Ovary (tissue), 9 donors: ENCODE data around the gene MSANTD2. TPM values are rescaled to one million over a fixed set of nuclear protein-coding genes. Genes with fewer than 3 reads are reported as not detected.

ENCODE experiments used
- DNase-seq, 5 donors: peaks; one replicate each; pipeline ENCODE4 v3.0.0-alpha.2; 2019 to 2020
- H3K27ac ChIP-seq, 2 donors: fragments of 200-600 bp; one replicate each; pipeline versions ENCODE4 v1.5.1 to v1.8.0; 2019 to 2022
- H3K27me3 ChIP-seq: fragments of 200-600 bp; one replicate; pipeline ENCODE4 v1.8.0; 2022
- H3K36me3 ChIP-seq: fragments of 200-600 bp; sonication (generic); one replicate; pipeline ENCODE4 v1.5.1; 2019
- H3K4me1 ChIP-seq: one replicate; pipeline ENCODE4 v1.8.1; 2013; ENCODE audit warnings: mild to moderate bottlenecking, moderate library complexity; ENCODE audit not compliant: insufficient read depth
- H3K4me3 ChIP-seq: fragments of 200-600 bp; sonication (generic); one replicate; pipeline ENCODE4 v1.5.1; 2017
- H3K9me3 ChIP-seq, 2 donors: fragments of 200-600 bp in 1 of 2; sonication (generic) in 1 of 2; one replicate each; pipeline versions ENCODE4 v1.5.1 to v1.8.1; 2013 to 2019; ENCODE audit warnings: mild to moderate bottlenecking in 1 of 2, moderate library complexity in 1 of 2
- EP300 ChIP-seq: sonication (generic); formaldehyde crosslinking; IDR thresholded peaks from one replicate; pipeline ENCODE4 v1.6.1; 2017; ENCODE audit warnings: antibody characterized with exemption
- POLR2A ChIP-seq: fragments of 450-650 bp; IDR thresholded peaks from one replicate; pipeline ENCODE4 v1.6.1; 2017; ENCODE audit warnings: antibody characterized with exemption, mild to moderate bottlenecking, moderate library complexity
- WGBS, 3 donors: extraction: QIAGEN DNeasy Blood & Tissue Kit in 1 of 3; methylation state at CpG; one replicate each; pipeline versions ENCODE4 v1.1.5 to v1.1.7; 2013 to 2017; 5-methylcytosine and 5-hydroxymethylcytosine counted together
- intact Hi-C, 4 donors: fragments of 100-400 bp; cut with DNase I; formaldehyde crosslinking; loops; one replicate each; pipeline versions ENCODE4 v1.11.0 to v1.15.1; 2022 to 2023
- polyA plus RNA-seq, 2 donors: library from polyadenylated mRNA; stranded (reverse); fragments of 200-250 nt in 1 of 2; fragments of 350-450 nt in 1 of 2; fragmentation: Illumina TruSeq in 1 of 2; extraction: RNeasy Lipid Tissue Mini Kit (QIAGEN cat#74804) in 1 of 2; gene quantifications; one replicate each; pipeline ENCODE4 v1.2.3, GENCODE V29; 2013 to 2014
- total RNA-seq, 7 donors: library from RNA; depleted of rRNA in 2 of 7; stranded (reverse); fragments of >200 nt in 2 of 7; fragmentation: NEBNext Ultra II Directional in 3 of 7; extraction: Animal tissue kit (Norgen Biotek cat#: 25700) in 3 of 7; gene quantifications; one replicate each; pipeline versions ENCODE4 v1.1.0 to v1.2.4, GENCODE V29; 2016 to 2023
- TF ChIP-seq, protein P1 (sequence below), 3 donors: fragments of 450-650 bp in 2 of 3; fragments of 200-600 bp in 1 of 3; IDR thresholded peaks; one replicate each; pipeline versions ENCODE4 v1.5.1 to v1.8.0; 2016 to 2022; ENCODE audit warnings: antibody characterized with exemption in 3 of 3, mild to moderate bottlenecking in 1 of 3
- donor health status: DM: no; HTN: no; CAD: no; lungs with moderate emphysema.
- donor health status: DM: no; HTN: no; CAD: no.
- donor health status: Bipolar disorder and iron deficiency.
- donor health status: DM: yes; HTN: yes; CAD: no.
- donor health status: DM: no; HTN: no; CAD: no.
- donor health status: DM: yes; HTN: yes; CAD: no.

The MSANTD2 gene
- total and polyA plus RNA-seq, 9 donors: 9.9 to 19.4 (median 16.7) TPM

DNA sequence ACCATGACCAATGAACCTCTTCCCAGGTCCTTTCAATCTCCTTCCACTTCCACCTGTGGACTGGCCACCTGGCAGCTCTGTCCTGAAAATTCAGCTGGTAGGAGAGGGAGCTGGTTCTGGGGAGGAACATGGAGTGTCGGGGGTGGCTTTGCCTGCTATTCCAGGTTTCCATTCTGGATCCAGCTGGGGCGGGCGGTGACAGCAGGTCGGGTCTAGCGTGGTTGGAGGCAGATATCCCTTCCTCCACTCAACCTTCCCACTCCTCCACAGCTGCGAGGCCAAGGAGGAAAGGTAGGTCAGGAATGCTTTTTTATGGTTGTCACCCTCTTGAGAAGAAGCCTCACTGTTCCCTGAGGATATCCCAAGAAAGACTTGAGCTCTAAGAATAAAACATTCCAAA lies 57.2 kb downstream of the MSANTD2 start:
- no peak for DNase-seq
- intact Hi-C loops: no loop called here
- Histone ChIP-seq H3K36me3 (no peaks in the 10 kb centered on the region), H3K27me3 (no peaks in the 10 kb centered on the region), H3K27ac (no peak overlapping the region), H3K4me1 (peaks cover 2% of the 10 kb centered on the region), H3K9me3 (no peaks in the 10 kb centered on the region), H3K4me3 (no peak overlapping the region)
- TF ChIP-seq, protein P1, sequence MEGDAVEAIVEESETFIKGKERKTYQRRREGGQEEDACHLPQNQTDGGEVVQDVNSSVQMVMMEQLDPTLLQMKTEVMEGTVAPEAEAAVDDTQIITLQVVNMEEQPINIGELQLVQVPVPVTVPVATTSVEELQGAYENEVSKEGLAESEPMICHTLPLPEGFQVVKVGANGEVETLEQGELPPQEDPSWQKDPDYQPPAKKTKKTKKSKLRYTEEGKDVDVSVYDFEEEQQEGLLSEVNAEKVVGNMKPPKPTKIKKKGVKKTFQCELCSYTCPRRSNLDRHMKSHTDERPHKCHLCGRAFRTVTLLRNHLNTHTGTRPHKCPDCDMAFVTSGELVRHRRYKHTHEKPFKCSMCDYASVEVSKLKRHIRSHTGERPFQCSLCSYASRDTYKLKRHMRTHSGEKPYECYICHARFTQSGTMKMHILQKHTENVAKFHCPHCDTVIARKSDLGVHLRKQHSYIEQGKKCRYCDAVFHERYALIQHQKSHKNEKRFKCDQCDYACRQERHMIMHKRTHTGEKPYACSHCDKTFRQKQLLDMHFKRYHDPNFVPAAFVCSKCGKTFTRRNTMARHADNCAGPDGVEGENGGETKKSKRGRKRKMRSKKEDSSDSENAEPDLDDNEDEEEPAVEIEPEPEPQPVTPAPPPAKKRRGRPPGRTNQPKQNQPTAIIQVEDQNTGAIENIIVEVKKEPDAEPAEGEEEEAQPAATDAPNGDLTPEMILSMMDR (IDR thresholded peaks at IDR 0.05): no peak
- TF ChIP-seq POLR2A (no peak), EP300 (no peak)
- 71 to 81% (median 77%) methylated on average over 6 of the region's 6 CpGs for WGBS, 3 donors

DNA sequence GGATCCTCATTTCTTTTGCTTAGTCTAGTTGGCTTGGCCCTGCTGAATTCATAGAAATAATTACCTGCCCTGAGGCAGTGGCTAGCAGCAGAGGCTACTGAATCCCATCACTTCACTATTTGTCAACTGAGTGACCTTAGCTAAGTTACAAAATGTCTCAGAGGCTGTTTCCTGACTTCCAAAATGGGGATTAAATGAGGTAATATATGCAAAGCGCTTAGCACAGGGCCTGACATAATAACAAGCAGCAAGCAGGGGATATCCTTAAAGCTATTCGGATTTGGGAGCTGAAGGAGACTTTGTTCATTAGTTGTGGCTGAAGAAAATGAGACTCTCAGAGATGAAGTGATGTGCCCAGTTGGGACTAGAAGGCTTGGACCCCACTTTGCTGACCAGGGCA lies 57.7 kb downstream of the MSANTD2 start:
- intact Hi-C loops: no loop called here

DNA sequence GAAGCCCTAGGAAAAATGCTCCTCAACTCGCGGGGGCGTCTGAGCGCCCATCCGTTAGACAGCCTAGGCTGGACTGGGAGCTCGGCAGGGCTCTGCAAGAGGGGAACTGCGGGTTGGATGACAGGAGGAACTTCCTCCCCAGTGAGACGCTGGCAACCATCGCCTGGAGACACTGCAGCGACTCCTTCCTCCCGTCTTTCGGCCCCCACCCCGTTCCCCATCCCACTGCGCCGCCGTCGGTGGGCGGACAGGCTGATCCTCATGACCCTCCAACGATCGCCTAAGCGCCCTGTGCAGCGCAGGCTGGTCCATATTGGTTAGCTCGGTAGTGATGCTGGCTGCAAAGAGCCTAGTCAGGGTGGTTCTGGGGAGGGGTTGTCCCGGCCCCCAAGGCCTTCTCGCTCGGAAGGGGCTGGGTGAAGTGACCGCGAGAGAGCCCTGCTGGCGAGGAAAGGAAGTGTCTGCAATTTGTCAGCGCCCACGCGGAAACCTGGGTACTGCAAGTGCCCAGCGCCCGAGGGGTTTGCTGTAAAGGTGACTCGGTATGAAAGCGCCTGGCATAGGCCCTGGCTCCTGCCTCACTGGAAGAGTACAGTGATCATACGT lies 59.8 kb downstream of the MSANTD2 start:
- DNase-seq: peak in 1 of 5 donors; percentile 37
- Histone ChIP-seq H3K36me3 (no peaks in the 10 kb centered on the region), H3K4me3 (peak overlapping the region; percentile 41), H3K9me3 (no peaks in the 10 kb centered on the region), H3K27ac (no peak overlapping the region), H3K4me1 (peaks cover 2% of the 10 kb centered on the region), H3K27me3 (no peaks in the 10 kb centered on the region)
- 1 to 2% (median 1%) methylated on average over 35 to 37 of the region's 37 CpGs for WGBS, 3 donors
- intact Hi-C loops: no loop called here
- TF ChIP-seq, protein P1 (IDR thresholded peaks at IDR 0.05): peak in 1 of 3 donors; percentile 10
- no peak for TF ChIP-seq POLR2A
- no peak for TF ChIP-seq EP300

More for the DNA sequence above, 57.7 kb downstream of the MSANTD2 start:
- DNase-seq: no peak
- 70 to 85% (median 81%) methylated on average over 2 of the region's 2 CpGs for WGBS, 3 donors
- TF ChIP-seq EP300 (no peak), POLR2A (no peak)
- Histone ChIP-seq H3K4me1 (peaks cover 2% of the 10 kb centered on the region), H3K4me3 (no peak overlapping the region), H3K27ac (no peak overlapping the region), H3K9me3 (no peaks in the 10 kb centered on the region), H3K36me3 (no peaks in the 10 kb centered on the region), H3K27me3 (no peaks in the 10 kb centered on the region)

DNA sequence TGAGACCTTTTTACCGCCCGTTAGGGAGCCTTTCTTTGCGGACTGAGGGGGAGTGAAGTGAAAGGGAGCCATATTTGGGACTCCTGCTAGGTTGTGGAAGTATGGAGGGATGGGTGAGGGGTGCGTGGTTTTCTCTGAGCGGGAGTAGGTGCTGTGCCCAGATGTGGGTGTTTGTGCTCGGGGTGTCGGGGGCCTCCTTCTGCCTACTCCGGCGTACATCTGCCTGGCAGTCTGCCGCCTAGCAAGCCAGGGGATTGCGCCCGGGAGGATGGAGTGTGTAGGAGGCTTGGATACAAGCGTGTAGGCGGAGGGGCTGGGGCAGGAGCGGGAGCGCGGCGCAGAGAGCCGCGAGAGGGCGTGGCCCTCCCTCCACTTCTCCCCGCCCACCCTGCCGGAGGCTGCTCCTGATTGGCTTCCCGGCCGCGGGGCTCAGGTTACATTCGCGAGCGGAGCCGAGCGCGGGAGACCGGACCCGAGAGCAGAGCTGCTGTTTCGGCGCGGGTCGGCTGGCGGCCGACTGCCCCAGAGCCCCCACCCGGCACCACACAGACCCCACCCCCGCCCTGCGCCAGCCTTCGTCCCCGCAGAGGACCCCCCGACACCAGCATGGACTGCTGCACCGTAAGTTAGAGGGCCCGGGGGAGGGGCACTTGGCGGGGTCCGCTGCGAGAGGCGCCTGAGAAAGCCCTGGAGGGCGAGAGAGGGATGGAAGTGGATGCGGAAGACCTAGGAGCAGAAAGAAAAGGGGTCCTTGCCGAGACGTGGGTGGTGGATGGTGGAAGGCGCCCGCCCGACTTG lies 60.5 kb downstream of the MSANTD2 start, which contains the start of gene NRGN:
Gene NRGN (plus strand): TSS at position 464 of the 798 bp plus-strand sequence. CDS start 143 bp downstream, at position 607.
- WGBS, 3 donors: 1% methylated on average over 58 to 59 of the region's 59 CpGs
- H3K27ac ChIP-seq: no peak within 1 kb of the TSS

More for the DNA sequence above, 60.5 kb downstream of the MSANTD2 start, which contains the start of gene NRGN:
- H3K9me3 ChIP-seq: no peaks in the 10 kb centered on the region
- no peaks in the 10 kb centered on the region for H3K36me3 ChIP-seq
- DNase-seq: peak; percentile 85 to 94 (median 90)
- intact Hi-C loops: no loop called here
- TF ChIP-seq POLR2A (no peak), EP300 (no peak)
- TF ChIP-seq, protein P1 (IDR thresholded peaks at IDR 0.05): no peak
- peaks cover 2% of the 10 kb centered on the region for H3K4me1 ChIP-seq
- no peaks in the 10 kb centered on the region for H3K27me3 ChIP-seq
- peak within 1 kb of the TSS; percentile 41 for H3K4me3 ChIP-seq
